A204.1 (cell line): Measurements from ENCODE around the gene TRAPPC1.
"Not testable (repeated sequence)": the region's sequence is repeated elsewhere in the genome, so short reads cannot be mapped to it uniquely, and the experiment has no call there.

ENCODE experiments used
- FAIRE-seq: peaks from 2 replicates; lab custom pipeline; 2012; peaks lifted over from hg19 to GRCh38; lab: Jason Lieb, UNC

TRAPPC1 gene

GRCh38 chr17:7931709-7932482 is at the start of gene TRAPPC1, which contains the start of gene CNTROB:
TSS of gene TRAPPC1 (minus strand) at chr17:7931946. CDS start at chr17:7931829, 117 bp downstream.
TSS of gene CNTROB (plus strand) at chr17:7932206. CDS start at chr17:7933080, 874 bp downstream.
- FAIRE-seq = peak; percentile 98

GRCh38 chr17:7977805-7978204 is 46.1 kb upstream of the TRAPPC1 start:
- no peak for FAIRE-seq

- FAIRE-seq = no peak
Measured at GRCh38 chr17:7977039-7977438, 45.3 kb upstream of the TRAPPC1 start.

- FAIRE-seq = no peak
Measured at GRCh38 chr17:7974638-7975131, 42.9 kb upstream of the TRAPPC1 start.

- no peak for FAIRE-seq
Measured at GRCh38 chr17:7972131-7972785, 40.5 kb upstream of the TRAPPC1 start.

GRCh38 chr17:7971651-7972050 is 39.9 kb upstream of the TRAPPC1 start:
- FAIRE-seq = no peak

- FAIRE-seq = no peak
Measured at GRCh38 chr17:7969433-7969832, 37.7 kb upstream of the TRAPPC1 start.

GRCh38 chr17:7967751-7968150 is 36.0 kb upstream of the TRAPPC1 start:
- no peak for FAIRE-seq

GRCh38 chr17:7961421-7961820 is 29.7 kb upstream of the TRAPPC1 start:
- FAIRE-seq = no peak

- no peak for FAIRE-seq
Measured at GRCh38 chr17:7959503-7960253, 27.9 kb upstream of the TRAPPC1 start.

GRCh38 chr17:7956228-7956965 is 24.7 kb upstream of the TRAPPC1 start:
- FAIRE-seq = no peak

- no peak for FAIRE-seq
Measured at GRCh38 chr17:7955414-7956227, 23.9 kb upstream of the TRAPPC1 start.

GRCh38 chr17:7953266-7953665 is 21.5 kb upstream of the TRAPPC1 start:
- not testable (repeated sequence) for FAIRE-seq

GRCh38 chr17:7951143-7951792 is 19.5 kb upstream of the TRAPPC1 start:
- no peak for FAIRE-seq

GRCh38 chr17:7950578-7950977 is 18.8 kb upstream of the TRAPPC1 start:
- no peak for FAIRE-seq

GRCh38 chr17:7947651-7948050 is 15.9 kb upstream of the TRAPPC1 start:
- FAIRE-seq = no peak

GRCh38 chr17:7946441-7946840 is 14.7 kb upstream of the TRAPPC1 start:
- no peak for FAIRE-seq

- FAIRE-seq = no peak
Measured at GRCh38 chr17:7945651-7946050, 13.9 kb upstream of the TRAPPC1 start.

- no peak for FAIRE-seq
Measured at GRCh38 chr17:7944326-7944725, 12.6 kb upstream of the TRAPPC1 start.

- no peak for FAIRE-seq
Measured at GRCh38 chr17:7943291-7943690, 11.5 kb upstream of the TRAPPC1 start.

GRCh38 chr17:7940743-7941142 is 9.0 kb upstream of the TRAPPC1 start:
- no peak for FAIRE-seq
